GM10266 (cell line): ENCODE results near the gene SH3D19.

Source experiments
- DNase-seq: peaks from one replicate; pipeline ENCODE4 v3.0.0; 2012; ENCODE audit errors: extremely low spot score
- CTCF ChIP-seq: IDR thresholded peaks from 2 replicates; pipeline ENCODE4 v1.5.1; 2012; ENCODE audit warnings: mild to moderate bottlenecking, low read depth; ENCODE audit not compliant: control insufficient read depth, insufficient read depth; ENCODE audit errors: missing control alignments

Gene SH3D19

GRCh38 chr4:151228189-151229119 is 97.0 kb downstream of the SH3D19 start:
- TF ChIP-seq CTCF: no peak
- no peak for DNase-seq

- TF ChIP-seq CTCF: no peak
- DNase-seq: no peak
These were observed 97.7 kb downstream of the SH3D19 start for GRCh38 chr4:151227731-151228130.

- DNase-seq: no peak
- no peak for TF ChIP-seq CTCF
These were observed 98.2 kb downstream of the SH3D19 start for GRCh38 chr4:151227172-151227571.

GRCh38 chr4:151226004-151226932 is 99.1 kb downstream of the SH3D19 start:
- DNase-seq: no peak
- no peak for TF ChIP-seq CTCF

- TF ChIP-seq CTCF: no peak
- DNase-seq: no peak
These were observed 101.9 kb downstream of the SH3D19 start for GRCh38 chr4:151223465-151223864.

- no peak for TF ChIP-seq CTCF
- no peak for DNase-seq
These were observed 105.5 kb downstream of the SH3D19 start for GRCh38 chr4:151219948-151220347.
